Stimulated activated CD4-positive, alpha-beta T cell treated with anti-CD3 and anti-CD28 coated beads, Interleukin-2, amount 100 ng/mL, for 4 hours (primary cell): ENCODE measurements around the gene MEA1.
"Not testable (repeated sequence)": the region's sequence is repeated elsewhere in the genome, so short reads cannot be mapped to it uniquely, and the experiment has no call there.

Experiments
- DNase-seq: peaks from one replicate; pipeline ENCODE4 v3.0.0-alpha.2; 2020; ENCODE audit warnings: low read depth

MEA1 gene

DNA sequence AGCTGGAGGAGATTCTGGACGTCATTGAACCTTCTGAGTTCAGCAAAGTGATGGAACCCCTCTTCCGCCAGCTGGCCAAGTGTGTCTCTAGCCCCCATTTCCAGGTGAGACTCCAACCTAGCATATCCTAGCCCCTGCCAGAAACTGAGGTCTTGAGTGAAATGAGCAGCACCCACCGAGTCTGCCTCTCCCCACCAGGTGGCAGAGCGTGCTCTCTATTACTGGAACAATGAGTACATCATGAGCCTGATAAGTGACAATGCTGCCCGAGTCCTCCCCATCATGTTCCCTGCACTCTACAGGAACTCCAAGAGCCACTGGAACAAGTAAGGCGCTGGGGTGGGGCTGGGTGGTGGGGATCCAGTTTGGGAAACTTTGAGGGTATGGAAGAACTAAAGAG, 4.6 kb downstream of the MEA1 start:
- no peak for DNase-seq

DNA sequence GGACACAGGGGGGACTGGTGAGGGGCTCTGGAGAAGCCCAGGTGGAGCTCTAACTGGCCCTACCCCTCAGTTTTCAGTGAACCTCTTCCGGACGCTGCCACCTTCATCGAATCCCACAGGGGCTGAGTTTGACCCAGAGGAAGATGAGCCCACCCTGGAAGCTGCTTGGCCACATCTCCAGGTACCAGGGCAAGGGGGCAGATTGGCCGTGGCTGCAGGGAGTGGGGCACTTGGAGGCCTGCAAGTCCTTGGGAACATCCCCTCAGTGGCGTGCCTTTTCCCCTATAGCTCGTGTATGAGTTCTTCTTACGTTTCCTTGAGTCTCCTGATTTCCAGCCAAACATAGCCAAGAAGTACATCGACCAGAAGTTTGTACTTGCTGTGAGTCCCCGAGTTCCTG, 6.6 kb downstream of the MEA1 start:
- DNase-seq, result no peak

DNA sequence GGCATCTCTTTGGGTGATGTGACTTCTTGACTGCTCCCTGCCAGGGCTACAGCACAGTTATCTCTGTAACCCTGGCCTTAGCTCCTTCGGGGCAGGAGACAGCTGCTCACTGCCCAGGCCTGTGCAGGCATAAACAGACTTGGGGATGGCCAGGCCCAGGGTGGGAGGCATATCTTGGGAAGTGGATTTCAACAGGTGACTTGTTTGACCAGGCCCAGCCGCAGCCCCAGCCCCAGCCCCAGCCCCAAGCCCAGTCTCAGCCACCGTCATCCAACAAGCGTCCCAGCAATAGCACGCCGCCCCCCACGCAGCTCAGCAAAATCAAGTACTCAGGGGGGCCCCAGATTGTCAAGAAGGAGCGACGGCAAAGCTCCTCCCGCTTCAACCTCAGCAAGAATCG, 7.5 kb downstream of the MEA1 start:
- DNase-seq, result no peak

DNA sequence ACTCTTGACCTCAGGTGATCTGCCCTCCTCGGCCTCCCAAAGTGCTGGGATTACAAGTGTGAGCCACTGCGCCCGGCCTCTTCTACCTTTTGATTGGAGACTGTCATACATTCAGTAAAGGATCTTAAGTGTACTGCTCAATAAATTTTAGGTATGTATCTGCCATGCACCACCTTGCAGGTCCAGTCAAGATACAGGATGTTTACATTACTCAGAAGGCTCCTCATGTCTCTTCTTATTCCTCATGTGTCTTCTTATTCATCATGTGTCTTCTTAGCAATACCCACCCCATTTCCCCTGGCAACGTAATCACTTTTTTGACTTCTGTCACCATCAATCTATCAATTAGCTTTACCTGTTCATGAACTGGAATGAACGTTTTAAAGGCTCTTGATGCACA, 7.9 kb downstream of the MEA1 start:
- no peak for DNase-seq

- DNase-seq, result no peak
Observed at GRCh38 chr6:43001843-43002242, 11.9 kb downstream of the MEA1 start.

DNA sequence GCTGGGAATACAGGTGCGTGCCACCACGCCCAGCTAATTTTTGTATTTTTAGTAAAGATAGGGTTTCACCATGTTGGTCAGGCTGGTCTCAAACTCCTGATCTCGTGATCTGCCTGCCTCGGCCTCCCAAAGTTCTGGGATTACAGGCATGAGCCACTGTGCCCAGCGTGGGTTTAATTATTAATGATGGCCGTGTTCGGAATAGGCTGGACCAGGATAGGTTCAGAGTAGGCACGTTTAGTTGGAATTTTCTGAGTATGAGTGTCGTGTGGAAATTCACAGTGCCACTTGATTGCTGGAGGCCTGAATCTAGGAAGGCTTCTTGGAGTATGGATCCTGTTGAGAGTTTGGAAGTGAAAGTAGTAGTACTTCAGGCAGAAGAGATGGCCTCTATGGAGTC, 15.5 kb downstream of the MEA1 start:
- DNase-seq, result not testable (repeated sequence)

DNA sequence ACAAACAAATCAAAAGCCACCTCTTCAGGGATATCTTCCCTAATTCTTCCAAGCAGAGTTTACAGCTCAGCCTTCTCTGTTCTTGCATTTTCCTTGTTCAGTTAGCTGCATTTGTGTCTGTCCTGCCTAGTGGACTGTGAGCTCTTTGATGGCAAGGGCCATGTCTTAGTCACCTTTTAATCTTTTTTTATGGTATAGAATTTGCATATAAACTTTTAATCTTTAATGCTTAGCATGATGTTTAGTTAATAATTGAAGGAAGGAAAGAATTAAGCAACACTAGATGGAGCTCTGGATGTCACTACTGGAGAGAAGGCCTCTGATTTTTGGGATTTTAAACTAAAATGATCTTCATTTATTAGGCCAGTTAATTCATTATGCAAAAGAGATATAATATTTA, 17.2 kb downstream of the MEA1 start:
- no peak for DNase-seq

DNA sequence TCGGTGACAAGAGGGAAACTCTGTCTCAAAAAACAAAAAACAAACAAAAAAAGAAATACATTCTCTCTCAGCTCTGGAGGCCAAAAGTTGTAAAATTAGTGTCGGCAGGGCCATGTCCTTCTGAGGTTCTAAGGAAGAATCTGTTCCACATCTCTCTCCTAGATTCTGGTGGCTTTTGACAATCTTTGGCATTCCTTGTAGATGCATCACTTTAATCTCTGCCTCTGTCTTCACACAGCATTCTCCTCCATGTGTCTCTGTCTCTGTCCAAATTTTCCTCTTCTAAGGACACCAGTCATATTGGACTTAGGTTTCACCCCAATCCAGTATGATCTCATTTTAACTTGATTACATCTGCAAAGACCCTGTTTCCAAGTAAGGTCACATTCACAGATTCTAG, 20.3 kb downstream of the MEA1 start:
- no peak for DNase-seq

- no peak for DNase-seq
Observed at GRCh38 chr6:42989923-42990322, 23.8 kb downstream of the MEA1 start.

DNA sequence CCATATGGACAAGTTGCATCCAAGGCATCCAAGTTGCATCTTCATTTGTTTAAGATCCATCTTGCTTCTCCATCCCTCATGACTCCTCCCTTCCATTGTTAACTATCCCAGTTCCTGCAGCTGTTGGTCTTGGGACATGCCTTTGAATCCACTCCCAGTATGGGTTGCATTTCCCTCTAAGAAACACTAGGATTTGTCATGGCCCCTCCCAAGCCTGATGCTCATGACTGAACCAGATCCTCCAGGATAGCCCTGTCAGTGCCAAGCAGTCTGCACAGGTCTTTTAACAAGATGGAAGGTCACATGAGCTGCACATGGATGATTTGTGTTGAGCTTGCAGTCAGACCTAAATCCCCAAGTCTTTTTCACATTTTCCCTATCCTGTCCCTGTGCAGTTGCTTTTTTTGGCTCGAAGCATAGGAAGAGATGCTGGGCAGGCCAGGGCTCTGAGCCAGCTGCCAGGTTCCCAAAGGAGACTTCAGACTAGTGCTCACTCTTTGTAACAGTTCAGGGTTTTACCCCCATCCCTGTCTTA, 25.2 kb downstream of the MEA1 start:
- DNase-seq, result no peak

DNA sequence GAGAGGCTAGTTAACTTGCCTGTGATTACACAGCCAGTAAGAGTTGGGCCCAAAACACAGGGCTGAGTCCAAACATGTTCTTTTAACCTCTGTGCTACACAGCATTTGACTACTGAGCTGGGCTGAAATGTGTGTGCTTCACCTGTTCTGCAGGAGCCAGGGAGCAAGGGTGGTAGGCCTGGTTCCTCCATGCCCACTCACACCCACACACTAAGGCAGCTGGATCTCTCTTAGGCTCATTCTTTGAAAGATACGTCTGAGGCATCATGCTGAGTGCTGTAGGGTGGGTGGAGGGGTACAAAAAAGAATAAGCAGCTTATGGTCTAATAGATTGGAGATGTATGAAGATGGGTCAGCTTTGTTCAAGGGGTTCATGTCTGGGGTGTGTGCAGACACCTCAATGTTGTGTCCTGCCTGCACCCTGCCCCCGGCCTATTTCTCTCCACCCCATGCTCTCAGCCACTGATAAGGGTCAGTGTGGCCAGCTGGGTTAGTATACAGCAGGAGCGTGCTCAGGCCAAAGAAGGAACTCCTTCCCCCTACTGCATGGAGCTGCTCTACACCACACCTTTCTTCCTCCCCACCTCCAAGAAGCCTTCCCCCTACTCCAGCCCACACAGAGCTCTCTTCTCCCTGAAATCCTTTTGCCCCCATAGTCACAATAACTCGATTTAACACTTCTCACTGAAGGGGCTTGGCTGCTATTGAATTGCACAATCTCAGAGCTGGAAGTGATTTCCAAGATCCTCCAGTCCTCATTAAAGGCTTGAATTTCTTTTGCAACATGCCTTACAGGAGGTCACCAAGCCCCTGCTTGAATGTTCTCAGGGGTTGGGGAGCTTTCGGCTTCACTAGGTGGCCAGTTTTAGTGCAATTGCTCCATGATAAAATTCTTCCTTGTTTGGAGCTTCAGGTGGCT, 26.0 kb downstream of the MEA1 start:
- no peak for DNase-seq

DNA sequence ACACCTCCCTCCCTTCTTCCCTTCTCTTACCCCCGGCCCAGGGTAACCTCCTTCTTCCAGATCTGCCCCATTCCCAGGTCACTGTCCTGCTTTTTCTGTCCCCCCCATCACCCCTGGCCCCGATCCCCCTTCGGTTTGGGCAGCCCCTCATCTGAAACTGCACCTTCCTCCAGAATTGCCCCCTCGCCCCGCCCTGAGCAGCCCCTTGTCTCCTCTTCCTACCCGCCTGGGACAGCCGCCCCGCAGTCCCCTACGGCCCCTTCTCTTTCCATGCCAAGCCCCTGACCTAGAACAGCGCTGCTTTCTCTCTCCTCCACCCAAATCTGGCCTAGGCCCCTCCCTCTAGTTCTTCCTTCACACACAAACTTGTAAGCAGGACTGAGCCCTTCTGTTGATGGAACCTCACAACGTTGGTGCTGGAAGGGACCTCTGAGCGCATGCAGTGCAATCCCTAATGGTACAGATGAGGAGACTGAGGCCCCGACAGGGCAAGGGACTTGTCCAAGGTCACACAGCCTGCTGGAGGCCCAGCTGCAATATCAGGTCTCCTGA, 28.7 kb downstream of the MEA1 start:
- DNase-seq, result no peak

GRCh38 chr6:42984001-42984923, 29.5 kb downstream of the MEA1 start, which contains the start of gene PPP2R5D:
Gene PPP2R5D (plus strand): TSS chr6:42984570. CDS start chr6:42984678, 108 bp downstream.
- peak; percentile 96 for DNase-seq

GRCh38 chr6:42981836-42982235, 31.9 kb downstream of the MEA1 start:
- DNase-seq, result no peak

- DNase-seq, result no peak
Observed at GRCh38 chr6:42979523-42980177, 34.1 kb downstream of the MEA1 start.

DNA sequence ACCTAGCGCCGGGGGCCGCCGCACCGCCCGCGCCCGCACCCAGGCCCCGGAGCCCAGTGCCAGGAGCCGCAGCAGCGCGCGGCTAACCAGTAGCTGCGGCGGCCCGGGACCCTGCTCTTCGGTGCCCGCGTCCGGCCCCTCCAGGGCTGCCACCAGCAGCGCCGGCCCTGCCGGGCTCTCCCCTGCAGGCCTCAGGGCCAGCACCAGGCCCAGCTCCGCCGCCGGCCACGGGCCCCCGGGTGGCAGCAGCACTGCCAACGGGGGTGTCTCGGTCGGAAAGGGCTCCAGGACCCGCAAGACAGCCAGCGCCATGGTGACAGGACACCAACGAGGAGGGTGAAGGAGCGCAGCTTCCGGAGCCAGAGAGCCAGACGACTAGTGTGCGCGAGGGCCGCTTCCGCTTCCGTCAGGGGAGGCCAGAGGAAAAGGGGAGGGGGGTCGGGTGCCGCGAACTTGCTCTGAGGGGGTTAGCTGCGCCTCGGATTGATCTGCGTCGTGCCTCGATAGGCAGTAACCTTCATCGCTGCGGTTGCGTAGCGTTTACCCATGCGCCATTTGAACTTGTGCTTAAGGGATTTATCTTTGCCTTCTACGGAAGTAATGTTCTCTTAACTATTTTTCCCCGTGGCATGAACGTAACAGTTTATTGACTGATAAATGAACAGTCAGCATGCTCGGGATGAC, 34.8 kb downstream of the MEA1 start, which contains the start of gene PEX6:
Gene PEX6, minus strand, starts transcription at position 343 of the 684 bp plus-strand sequence. Its CDS starts 31 bp downstream, at position 312.
- DNase-seq, result peak; percentile 87

GRCh38 chr6:42978487-42978838, 35.3 kb downstream of the MEA1 start:
- DNase-seq, result no peak

GRCh38 chr6:42974919-42975505, 38.7 kb downstream of the MEA1 start:
- no peak for DNase-seq

DNA sequence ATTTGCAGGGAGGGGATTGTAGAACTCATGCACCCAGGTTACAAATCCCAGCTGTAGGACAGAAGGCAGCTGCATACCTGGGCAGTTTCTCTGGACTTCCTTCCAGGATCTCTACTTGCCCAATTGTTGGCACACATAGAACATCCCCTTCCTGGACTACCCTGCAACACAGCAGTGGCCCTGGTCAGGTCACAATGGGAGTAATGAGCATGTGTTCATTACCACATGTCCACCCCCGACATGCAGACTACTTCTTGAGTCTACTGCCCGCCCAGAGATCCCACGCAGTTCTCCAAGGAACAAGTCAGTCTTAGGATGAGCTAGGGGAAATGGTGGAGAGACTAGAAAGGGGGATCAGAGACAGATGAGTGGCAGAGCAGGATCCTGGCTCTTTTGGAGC, 39.8 kb downstream of the MEA1 start:
- DNase-seq, result no peak

DNA sequence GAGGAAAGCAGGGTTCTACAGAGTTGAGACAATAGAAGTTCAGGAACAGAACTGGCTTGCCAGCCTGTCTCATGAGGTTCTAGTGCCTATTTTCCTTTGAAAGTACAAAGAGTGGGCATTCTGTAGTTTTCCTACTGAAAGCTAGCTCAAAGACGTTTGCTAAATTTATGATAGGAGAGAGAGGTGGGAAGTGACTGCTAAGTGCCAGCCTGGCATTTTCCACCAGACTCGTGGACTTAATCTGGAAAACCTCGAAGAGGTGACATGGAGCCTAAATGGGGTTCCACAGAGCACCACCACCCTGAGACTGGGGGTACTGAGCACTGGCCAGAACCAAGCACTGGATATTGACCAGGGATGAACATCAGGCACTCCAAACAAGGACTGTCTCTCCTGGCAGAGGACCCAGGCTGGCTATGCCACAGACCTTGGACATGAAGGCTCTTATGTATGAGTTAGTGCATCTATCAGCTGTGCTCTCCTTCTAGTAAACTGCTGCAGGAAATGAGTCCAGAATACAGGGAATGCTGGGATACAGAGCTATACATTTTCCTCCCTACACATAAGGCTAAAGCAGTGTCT, 41.9 kb downstream of the MEA1 start:
- no peak for DNase-seq
